ENCODE data around the gene TAPT1. TPM values are rescaled to one million over a fixed set of nuclear protein-coding genes. Genes with fewer than 3 reads are reported as not detected.
A peak's percentile ranks its signal among the peaks of the same experiment; 100 is the strongest.
"Not testable (repeated sequence)": the region's sequence is repeated elsewhere in the genome, so short reads cannot be mapped to it uniquely, and the experiment has no call there.

Gene TAPT1, protein sequence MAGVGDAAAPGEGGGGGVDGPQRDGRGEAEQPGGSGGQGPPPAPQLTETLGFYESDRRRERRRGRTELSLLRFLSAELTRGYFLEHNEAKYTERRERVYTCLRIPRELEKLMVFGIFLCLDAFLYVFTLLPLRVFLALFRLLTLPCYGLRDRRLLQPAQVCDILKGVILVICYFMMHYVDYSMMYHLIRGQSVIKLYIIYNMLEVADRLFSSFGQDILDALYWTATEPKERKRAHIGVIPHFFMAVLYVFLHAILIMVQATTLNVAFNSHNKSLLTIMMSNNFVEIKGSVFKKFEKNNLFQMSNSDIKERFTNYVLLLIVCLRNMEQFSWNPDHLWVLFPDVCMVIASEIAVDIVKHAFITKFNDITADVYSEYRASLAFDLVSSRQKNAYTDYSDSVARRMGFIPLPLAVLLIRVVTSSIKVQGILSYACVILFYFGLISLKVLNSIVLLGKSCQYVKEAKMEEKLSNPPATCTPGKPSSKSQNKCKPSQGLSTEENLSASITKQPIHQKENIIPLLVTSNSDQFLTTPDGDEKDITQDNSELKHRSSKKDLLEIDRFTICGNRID
- total RNA-seq (ENCODE audit: low replicate concordance): 25.3 and 34.8 TPM in 2 replicates
- long read RNA-seq, partial matches to known transcripts: 1 of 3 reads
- long read RNA-seq, other reads (novel, unspliced or antisense): 2 of 3 reads

GRCh38 chr4:16225863-16226815 is at the start of gene TAPT1:
Gene TAPT1 (minus strand): TSS chr4:16226471. CDS start chr4:16226457, 14 bp downstream.
- Mint-ChIP-seq H3K4me3 (peak within 1 kb of the TSS; percentile 97), H3K27me3 (no peaks in the 10 kb centered on the region), H3K4me1 (ENCODE audit: unreplicated experiment) (peaks cover 38% of the 10 kb centered on the region), H3K36me3 (peaks cover 3% of the 10 kb centered on the region), H3K27ac (peak within 1 kb of the TSS; percentile 97), H3K9me3 (no peaks in the 10 kb centered on the region)
- DNase-seq (ENCODE audit: extremely low spot score, unreplicated experiment): peak; percentile 85
- TF ChIP-seq, protein P1, sequence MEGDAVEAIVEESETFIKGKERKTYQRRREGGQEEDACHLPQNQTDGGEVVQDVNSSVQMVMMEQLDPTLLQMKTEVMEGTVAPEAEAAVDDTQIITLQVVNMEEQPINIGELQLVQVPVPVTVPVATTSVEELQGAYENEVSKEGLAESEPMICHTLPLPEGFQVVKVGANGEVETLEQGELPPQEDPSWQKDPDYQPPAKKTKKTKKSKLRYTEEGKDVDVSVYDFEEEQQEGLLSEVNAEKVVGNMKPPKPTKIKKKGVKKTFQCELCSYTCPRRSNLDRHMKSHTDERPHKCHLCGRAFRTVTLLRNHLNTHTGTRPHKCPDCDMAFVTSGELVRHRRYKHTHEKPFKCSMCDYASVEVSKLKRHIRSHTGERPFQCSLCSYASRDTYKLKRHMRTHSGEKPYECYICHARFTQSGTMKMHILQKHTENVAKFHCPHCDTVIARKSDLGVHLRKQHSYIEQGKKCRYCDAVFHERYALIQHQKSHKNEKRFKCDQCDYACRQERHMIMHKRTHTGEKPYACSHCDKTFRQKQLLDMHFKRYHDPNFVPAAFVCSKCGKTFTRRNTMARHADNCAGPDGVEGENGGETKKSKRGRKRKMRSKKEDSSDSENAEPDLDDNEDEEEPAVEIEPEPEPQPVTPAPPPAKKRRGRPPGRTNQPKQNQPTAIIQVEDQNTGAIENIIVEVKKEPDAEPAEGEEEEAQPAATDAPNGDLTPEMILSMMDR (conservative IDR thresholded peaks at IDR 0.05): no peak

- Mint-ChIP-seq H3K4me1 (ENCODE audit: unreplicated experiment) (peaks cover 6% of the 10 kb centered on the region), H3K9me3 (no peaks in the 10 kb centered on the region), H3K27ac (no peak overlapping the region), H3K36me3 (peaks cover 2% of the 10 kb centered on the region), H3K4me3 (no peak overlapping the region), H3K27me3 (no peaks in the 10 kb centered on the region)
- TF ChIP-seq, protein P1 (conservative IDR thresholded peaks at IDR 0.05): no peak
- DNase-seq (ENCODE audit: extremely low spot score, unreplicated experiment): no peak
Measured at GRCh38 chr4:16271411-16271810, 45.1 kb upstream of the TAPT1 start.

DNA sequence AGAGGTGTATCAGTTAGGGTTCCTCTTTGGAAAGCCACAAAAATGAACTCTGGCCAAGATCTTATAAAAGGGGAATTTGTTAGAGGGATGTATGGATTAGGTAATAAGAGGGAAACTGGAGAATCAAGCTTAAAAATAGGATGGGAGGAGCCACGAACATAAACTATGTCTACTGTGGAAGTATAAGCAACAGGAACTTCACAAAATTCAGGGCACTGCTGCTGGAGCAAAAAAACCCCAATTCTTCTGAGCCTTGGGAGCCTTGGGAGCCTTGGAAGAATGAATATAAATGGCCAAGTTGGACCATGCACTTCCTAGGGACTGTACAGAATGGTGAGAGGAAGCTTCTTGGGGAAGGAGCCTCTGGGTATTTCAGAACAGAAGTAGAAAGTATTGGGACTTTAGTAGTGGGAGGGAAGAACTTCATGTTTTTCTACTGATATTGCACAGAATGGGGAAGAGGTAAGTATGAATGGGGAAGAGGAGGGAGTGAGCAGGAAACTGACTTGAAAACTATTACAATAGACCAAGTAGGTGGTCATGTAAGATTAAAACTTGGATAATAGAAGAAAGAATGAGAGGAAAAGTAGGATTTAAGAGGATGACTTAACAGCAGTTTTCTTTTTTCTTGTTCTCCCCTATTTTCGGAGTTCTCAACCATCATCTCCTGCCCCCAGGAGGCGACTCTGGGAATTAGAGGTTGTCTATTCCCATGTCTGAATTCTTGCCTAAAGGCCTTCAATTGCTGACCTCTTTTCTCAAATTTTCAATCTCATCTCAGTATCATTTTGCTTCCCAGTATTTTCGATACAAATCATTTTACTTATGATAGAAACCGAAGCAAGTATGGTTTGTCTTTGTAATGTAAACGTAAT is 44.4 kb upstream of the TAPT1 start:
- Mint-ChIP-seq H3K27ac (no peak overlapping the region), H3K27me3 (no peaks in the 10 kb centered on the region), H3K4me1 (ENCODE audit: unreplicated experiment) (peaks cover 6% of the 10 kb centered on the region), H3K4me3 (no peak overlapping the region), H3K9me3 (no peaks in the 10 kb centered on the region), H3K36me3 (no peaks in the 10 kb centered on the region)
- TF ChIP-seq, protein P1 (conservative IDR thresholded peaks at IDR 0.05): peak; percentile 56
- no peak for DNase-seq (ENCODE audit: extremely low spot score, unreplicated experiment)

DNA sequence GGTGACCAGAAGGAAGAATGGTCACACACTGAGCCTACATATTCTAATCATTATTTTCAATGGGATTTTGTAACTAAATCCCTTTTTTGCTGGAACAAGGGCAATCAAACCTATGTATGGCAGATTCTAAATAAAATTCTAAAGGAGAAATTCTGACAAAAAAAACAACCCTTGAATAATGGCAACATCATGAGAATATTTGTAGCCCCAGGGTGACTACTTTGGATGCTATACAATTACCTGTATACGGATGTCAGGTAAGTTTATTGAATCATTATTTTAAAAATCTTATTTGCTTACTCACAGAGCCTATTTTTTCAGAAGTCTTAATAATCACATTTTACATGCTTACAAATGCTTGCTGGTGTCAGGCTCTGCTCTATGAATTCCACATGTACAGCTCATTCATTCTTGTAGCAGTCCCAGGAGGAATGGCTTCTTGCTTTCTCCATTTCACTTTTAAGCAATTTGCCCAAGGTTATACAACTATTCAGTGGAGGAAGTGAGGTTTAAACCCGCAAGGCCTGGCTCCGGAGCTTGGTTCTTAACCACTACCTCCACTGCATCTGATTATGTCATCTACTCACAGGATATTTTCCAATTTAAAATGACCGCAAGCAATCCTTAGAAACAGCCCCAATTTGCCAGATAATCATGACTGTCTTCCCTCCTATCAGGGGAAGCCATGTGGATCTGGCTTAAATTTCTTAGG is 43.6 kb upstream of the TAPT1 start:
- not testable (repeated sequence) for H3K9me3 Mint-ChIP-seq; H3K27ac Mint-ChIP-seq; H3K36me3 Mint-ChIP-seq; H3K4me3 Mint-ChIP-seq; H3K4me1 Mint-ChIP-seq (ENCODE audit: unreplicated experiment); H3K27me3 Mint-ChIP-seq; DNase-seq (ENCODE audit: extremely low spot score, unreplicated experiment)

DNA sequence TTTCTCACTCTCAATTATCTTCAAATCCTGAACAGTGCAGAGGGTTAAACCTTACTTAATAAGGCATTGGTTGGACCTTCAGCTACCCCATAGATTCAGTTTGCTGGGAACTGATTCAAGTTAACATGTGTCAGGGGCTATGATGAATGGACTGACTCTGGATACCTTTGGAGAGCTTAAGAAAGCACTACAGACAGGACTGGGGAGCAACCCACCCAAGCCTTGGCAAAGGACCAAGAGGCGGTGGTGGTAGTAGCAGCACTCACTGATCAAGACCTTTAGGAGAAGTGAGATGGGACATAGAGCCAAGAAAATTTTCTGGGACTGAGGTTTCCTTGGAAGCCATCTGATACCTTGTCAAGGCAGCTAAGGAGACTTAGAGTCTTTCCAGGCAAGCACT is 43.0 kb upstream of the TAPT1 start:
- H3K9me3 Mint-ChIP-seq: no peaks in the 10 kb centered on the region
- no peak overlapping the region for H3K4me3 Mint-ChIP-seq
- TF ChIP-seq, protein P1 (conservative IDR thresholded peaks at IDR 0.05): no peak
- no peak overlapping the region for H3K27ac Mint-ChIP-seq
- no peaks in the 10 kb centered on the region for H3K27me3 Mint-ChIP-seq
- DNase-seq (ENCODE audit: extremely low spot score, unreplicated experiment): no peak
- no peaks in the 10 kb centered on the region for H3K36me3 Mint-ChIP-seq
- peaks cover 6% of the 10 kb centered on the region for H3K4me1 Mint-ChIP-seq (ENCODE audit: unreplicated experiment)

Data from type B pancreatic cell (in vitro differentiated cells).